AG10803 (cell line): ENCODE data around the gene EYA4.

Experiments
- DNase-seq: peaks from one replicate; pipeline ENCODE4 v3.0.0; 2010; ENCODE audit warnings: low read depth
- H3K4me3 ChIP-seq: 2 replicates; pipeline ENCODE4 v1.5.1; 2011; ENCODE audit warnings: mild to moderate bottlenecking, low read length, control low read depth
- CTCF ChIP-seq: conservative IDR thresholded peaks from 2 replicates; pipeline ENCODE4 v1.5.1; 2011; ENCODE audit warnings: mild to moderate bottlenecking, low read length, control low read depth, inconsistent platforms

The EYA4 gene

GRCh38 chr6:133411757-133412156 is 170.6 kb downstream of the EYA4 start:
- no peak for DNase-seq
- H3K4me3 ChIP-seq: no peak overlapping the region
- no peak for TF ChIP-seq CTCF

- no peak for TF ChIP-seq CTCF
- DNase-seq: no peak
These were observed 174.1 kb downstream of the EYA4 start for GRCh38 chr6:133415262-133415661.

GRCh38 chr6:133418108-133418507 is 177.0 kb downstream of the EYA4 start:
- H3K4me3 ChIP-seq: no peak overlapping the region
- no peak for DNase-seq
- TF ChIP-seq CTCF: no peak

More at GRCh38 chr6:133415262-133415661, 174.1 kb downstream of the EYA4 start:
- no peak overlapping the region for H3K4me3 ChIP-seq

- no peak for DNase-seq
- no peak for TF ChIP-seq CTCF
- no peak overlapping the region for H3K4me3 ChIP-seq
These were observed 182.1 kb downstream of the EYA4 start for GRCh38 chr6:133423242-133423641.

GRCh38 chr6:133424359-133424758 is 183.2 kb downstream of the EYA4 start:
- no peak overlapping the region for H3K4me3 ChIP-seq

GRCh38 chr6:133426038-133426437 is 184.9 kb downstream of the EYA4 start:
- no peak for TF ChIP-seq CTCF
- H3K4me3 ChIP-seq: no peak overlapping the region
- no peak for DNase-seq

More at GRCh38 chr6:133424359-133424758, 183.2 kb downstream of the EYA4 start:
- TF ChIP-seq CTCF: no peak
- no peak for DNase-seq

GRCh38 chr6:133428295-133428694 is 187.1 kb downstream of the EYA4 start:
- no peak for DNase-seq
- no peak overlapping the region for H3K4me3 ChIP-seq
- TF ChIP-seq CTCF: no peak
